ENCODE data around the gene PPARGC1A. TPM values are rescaled to one million over a fixed set of nuclear protein-coding genes. Genes with fewer than 3 reads are reported as not detected.

The PPARGC1A gene
- total RNA-seq, 4 donors from 2014 or later: 0.75 to 4.0 (median 1.4) TPM

DNA sequence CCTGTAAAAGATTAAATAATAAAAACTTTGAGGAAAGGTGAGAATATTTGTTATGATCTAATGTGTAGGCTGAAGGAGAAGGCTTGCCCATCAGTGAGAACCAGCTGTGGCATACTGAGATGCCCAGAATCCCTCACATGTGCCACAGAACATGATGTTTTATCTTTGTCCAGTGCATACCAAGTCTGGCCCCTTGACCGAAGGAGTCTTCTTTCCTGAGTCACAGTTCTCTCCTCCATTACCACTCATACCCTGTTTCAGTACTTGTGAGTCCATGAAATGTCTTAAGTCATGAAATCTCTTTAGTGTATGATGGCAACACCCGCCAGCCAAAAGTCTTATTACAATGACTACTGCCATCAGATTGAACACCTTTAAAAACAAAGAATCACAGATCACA, 42.7 kb downstream of the PPARGC1A start:
- Histone ChIP-seq H3K27ac (no peak overlapping the region), H3K27me3 (no peaks in the 10 kb centered on the region), H3K9me3 (no peaks in the 10 kb centered on the region), H3K4me3 (no peak overlapping the region), H3K4me1 (no peaks in the 10 kb centered on the region), H3K36me3 (no peaks in the 10 kb centered on the region)
- DNase-seq: no peak
- intact Hi-C loops (cut with DNase I): no loop called here
- TF ChIP-seq POLR2A (IDR thresholded peaks at IDR 0.05) (no peak), CTCF (IDR thresholded peaks at IDR 0.05) (no peak)
- WGBS, 2 donors: 74 to 100% methylated on average over 2 of the region's 2 CpGs

GRCh38 chr4:23844961-23845360, 44.9 kb downstream of the PPARGC1A start:
- TF ChIP-seq CTCF (IDR thresholded peaks at IDR 0.05) (no peak), POLR2A (IDR thresholded peaks at IDR 0.05) (no peak)
- H3K27ac ChIP-seq: no peak overlapping the region
- intact Hi-C loops (cut with DNase I): no loop called here
- no peaks in the 10 kb centered on the region for H3K4me1 ChIP-seq
- H3K4me3 ChIP-seq: no peak overlapping the region
- no peaks in the 10 kb centered on the region for H3K27me3 ChIP-seq
- no peaks in the 10 kb centered on the region for H3K9me3 ChIP-seq
- no peak for DNase-seq
- 81 to 90% methylated on average over 4 of the region's 4 CpGs for WGBS, 2 donors
- H3K36me3 ChIP-seq: no peaks in the 10 kb centered on the region

GRCh38 chr4:23839279-23839678, 50.6 kb downstream of the PPARGC1A start:
- TF ChIP-seq CTCF (IDR thresholded peaks at IDR 0.05) (no peak), POLR2A (IDR thresholded peaks at IDR 0.05) (no peak)
- no peaks in the 10 kb centered on the region for H3K9me3 ChIP-seq
- H3K27ac ChIP-seq: no peak overlapping the region
- no peaks in the 10 kb centered on the region for H3K27me3 ChIP-seq
- H3K4me3 ChIP-seq: no peak overlapping the region
- intact Hi-C loops (cut with DNase I): no loop called here
- no peaks in the 10 kb centered on the region for H3K36me3 ChIP-seq
- 77 to 81% methylated on average over 4 of the region's 4 CpGs for WGBS, 2 donors
- no peak for DNase-seq
- no peaks in the 10 kb centered on the region for H3K4me1 ChIP-seq

DNA sequence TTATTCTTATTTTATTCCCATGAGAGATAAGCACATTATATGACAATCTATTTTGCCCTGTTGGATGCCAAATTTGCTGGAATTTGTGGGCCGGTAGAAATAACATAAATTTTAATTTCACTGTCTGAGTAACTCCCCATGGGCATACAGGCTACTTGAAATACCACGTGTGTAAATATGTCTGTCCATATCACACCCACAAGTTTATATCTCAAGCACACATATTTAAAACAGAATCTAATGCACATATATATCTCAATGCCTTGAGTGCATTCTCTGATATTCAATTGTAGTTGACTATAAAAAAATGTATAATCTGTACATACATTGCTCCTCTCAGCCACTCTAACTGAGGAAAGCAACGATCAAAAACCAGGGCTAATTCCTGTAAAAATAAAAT, 51.2 kb downstream of the PPARGC1A start:
- TF ChIP-seq POLR2A (IDR thresholded peaks at IDR 0.05) (no peak), CTCF (IDR thresholded peaks at IDR 0.05) (no peak)
- Histone ChIP-seq H3K36me3 (no peaks in the 10 kb centered on the region), H3K27ac (no peak overlapping the region), H3K4me1 (no peaks in the 10 kb centered on the region), H3K27me3 (no peaks in the 10 kb centered on the region), H3K9me3 (no peaks in the 10 kb centered on the region), H3K4me3 (no peak overlapping the region)
- no peak for DNase-seq
- intact Hi-C loops (cut with DNase I): no loop called here
- 63 to 78% methylated on average over 3 of the region's 3 CpGs for WGBS, 2 donors

DNA sequence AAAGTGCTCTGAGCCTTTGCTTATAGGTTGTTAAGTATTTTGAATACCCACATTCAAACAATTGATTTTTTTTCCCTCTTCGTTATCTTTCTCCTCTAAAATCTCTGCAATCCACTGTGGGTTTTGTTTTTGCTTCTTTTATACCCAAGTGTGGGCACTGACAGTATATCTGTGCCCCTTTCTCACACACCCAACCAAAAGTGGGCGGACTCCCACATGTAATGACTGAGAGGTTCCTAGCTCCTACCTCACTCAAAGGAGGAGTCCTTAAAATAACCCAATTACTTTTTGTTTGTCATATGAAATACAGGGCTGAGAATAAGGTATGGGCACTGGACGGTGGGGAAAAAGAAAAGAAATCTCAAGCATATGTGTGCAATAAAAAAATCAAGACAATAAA, 51.7 kb downstream of the PPARGC1A start:
- intact Hi-C loops (cut with DNase I): no loop called here
- WGBS, 2 donors: 77 to 88% methylated on average over 2 to 3 of the region's 3 CpGs

More for the DNA sequence above, 51.7 kb downstream of the PPARGC1A start:
- TF ChIP-seq POLR2A (IDR thresholded peaks at IDR 0.05) (no peak), CTCF (IDR thresholded peaks at IDR 0.05) (no peak)
- Histone ChIP-seq H3K4me3 (no peak overlapping the region), H3K9me3 (no peaks in the 10 kb centered on the region), H3K4me1 (no peaks in the 10 kb centered on the region), H3K27me3 (no peaks in the 10 kb centered on the region), H3K36me3 (no peaks in the 10 kb centered on the region), H3K27ac (no peak overlapping the region)
- DNase-seq: no peak

All from esophagus squamous epithelium (tissue), 5 donors.